ENCODE data around the gene GKN2. TPM values are rescaled to one million over a fixed set of nuclear protein-coding genes. Genes with fewer than 3 reads are reported as not detected.

GKN2 gene
- total RNA-seq, 1 experiment from 2014 or later, result not detected

DNA sequence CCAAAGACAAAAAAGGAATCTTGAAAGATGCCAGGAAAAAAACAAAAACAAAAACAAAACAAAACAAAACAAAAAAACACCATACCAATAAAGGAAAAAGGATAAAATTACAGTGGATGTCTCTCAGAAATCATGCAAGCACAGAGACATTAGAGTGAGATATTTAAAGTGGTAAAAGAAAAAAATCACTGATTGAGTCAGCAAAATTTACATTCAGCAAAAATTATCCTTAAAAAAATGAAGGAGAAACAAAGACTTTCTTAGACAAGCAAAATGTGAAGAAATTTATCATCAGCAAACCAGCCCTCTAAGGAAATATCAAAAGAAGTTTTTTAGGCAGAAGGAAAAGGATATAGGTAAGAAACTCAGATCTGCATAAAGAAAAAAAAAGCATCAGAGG is 11.6 kb upstream of the GKN2 start:
- no peak overlapping the region for H3K27ac ChIP-seq (ENCODE audit: low read depth, low read length)
- no peak overlapping the region for H3K9ac ChIP-seq (ENCODE audit: low read length)
- no peaks in the 10 kb centered on the region; the same call in 1 of the 2 replicates for H3K9me2 ChIP-seq (ENCODE audit: insufficient read depth)
- ATAC-seq (no peak), DNase-seq (ENCODE audit: low read depth, low spot score) (no peak)
- POLR2A ChIA-PET, result no interaction called here
- no peaks in the 10 kb centered on the region for H3K36me3 ChIP-seq (ENCODE audit: control insufficient read depth in 1 of 2, insufficient read depth in 2 of 2, low read length in 2 of 2)
- no peaks in the 10 kb centered on the region for H3K9me3 ChIP-seq (ENCODE audit: control insufficient read depth in 1 of 2, insufficient read depth in 1 of 2, low read depth in 1 of 2, low read length in 2 of 2)
- H3K4me3 ChIP-seq (replicated peaks in 1 of 2; ENCODE audit: low read depth in 1 of 2, low read length in 2 of 2), result no peak overlapping the region
- intact Hi-C loops (cut with micrococcal nuclease), result no loop called here
- H3K79me2 ChIP-seq (ENCODE audit: insufficient read depth, low read length), result no peaks in the 10 kb centered on the region
- BruUV-seq (replicated peaks), result no TSS peak
- no peaks in the 10 kb centered on the region for H4K20me1 ChIP-seq (ENCODE audit: insufficient read depth)
- H2AFZ ChIP-seq (ENCODE audit: low read depth, low read length, poor library complexity, severe bottlenecking), result no peak overlapping the region
- RAD21 ChIA-PET (ENCODE audit: low non-redundant PET in 1 of 2, low total read pairs in 2 of 2, uncharacterized antibody in 2 of 2, unreplicated experiment in 2 of 2), result no interaction called here
- H3K4me1 ChIP-seq (ENCODE audit: control insufficient read depth in 1 of 2, insufficient read depth in 2 of 2, low read length in 2 of 2), result no peaks in the 10 kb centered on the region
- CTCF ChIA-PET, result no interaction called here
- H3K27me3 ChIP-seq (ENCODE audit: insufficient read depth, low read length), result no peaks in the 10 kb centered on the region
- TF ChIP-seq, protein P1, sequence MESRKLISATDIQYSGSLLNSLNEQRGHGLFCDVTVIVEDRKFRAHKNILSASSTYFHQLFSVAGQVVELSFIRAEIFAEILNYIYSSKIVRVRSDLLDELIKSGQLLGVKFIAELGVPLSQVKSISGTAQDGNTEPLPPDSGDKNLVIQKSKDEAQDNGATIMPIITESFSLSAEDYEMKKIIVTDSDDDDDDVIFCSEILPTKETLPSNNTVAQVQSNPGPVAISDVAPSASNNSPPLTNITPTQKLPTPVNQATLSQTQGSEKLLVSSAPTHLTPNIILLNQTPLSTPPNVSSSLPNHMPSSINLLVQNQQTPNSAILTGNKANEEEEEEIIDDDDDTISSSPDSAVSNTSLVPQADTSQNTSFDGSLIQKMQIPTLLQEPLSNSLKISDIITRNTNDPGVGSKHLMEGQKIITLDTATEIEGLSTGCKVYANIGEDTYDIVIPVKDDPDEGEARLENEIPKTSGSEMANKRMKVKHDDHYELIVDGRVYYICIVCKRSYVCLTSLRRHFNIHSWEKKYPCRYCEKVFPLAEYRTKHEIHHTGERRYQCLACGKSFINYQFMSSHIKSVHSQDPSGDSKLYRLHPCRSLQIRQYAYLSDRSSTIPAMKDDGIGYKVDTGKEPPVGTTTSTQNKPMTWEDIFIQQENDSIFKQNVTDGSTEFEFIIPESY (IDR thresholded peaks at IDR 0.05; ENCODE audit: extremely low read depth, insufficient replicate concordance, low read length), result no peak
- no peak overlapping the region for H3K4me2 ChIP-seq (ENCODE audit: low read length)

DNA sequence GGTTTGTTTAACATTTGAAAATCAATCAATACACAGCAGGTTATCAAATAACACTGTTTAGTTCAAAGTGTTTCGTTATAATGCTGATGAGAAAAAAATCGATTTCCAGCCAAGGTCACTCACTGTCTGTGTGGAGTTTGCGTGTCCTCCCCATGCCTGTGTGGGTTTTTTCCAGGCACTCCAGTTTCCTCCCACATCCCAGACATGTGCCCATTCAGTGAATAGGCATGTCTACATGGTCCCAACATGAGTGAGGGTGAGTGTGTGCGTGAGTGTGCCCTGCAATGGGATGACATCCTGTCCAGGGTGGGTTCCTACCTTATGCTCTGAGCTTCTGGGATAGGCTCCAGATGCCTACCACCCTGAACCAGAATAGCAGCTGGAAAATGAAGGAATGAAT is 8.7 kb upstream of the GKN2 start:
- ATAC-seq (no peak), DNase-seq (ENCODE audit: low read depth, low spot score) (no peak)
- POLR2A ChIA-PET, result interaction anchor here (0.6 kb wide), 1 partner anchor 52 kb away, joined by 3 read pairs; the partner anchor contains the start of gene ANTXR1
- Histone ChIP-seq H3K4me2 (ENCODE audit: low read length) (no peak overlapping the region), H4K20me1 (ENCODE audit: insufficient read depth) (no peaks in the 10 kb centered on the region), H3K4me1 (ENCODE audit: control insufficient read depth in 1 of 2, insufficient read depth in 2 of 2, low read length in 2 of 2) (no peaks in the 10 kb centered on the region), H3K79me2 (ENCODE audit: insufficient read depth, low read length) (no peaks in the 10 kb centered on the region), H3K9me2 (ENCODE audit: insufficient read depth) (no peaks in the 10 kb centered on the region; the same call in 1 of the 2 replicates), H3K9ac (ENCODE audit: low read length) (no peak overlapping the region), H3K27me3 (ENCODE audit: insufficient read depth, low read length) (no peaks in the 10 kb centered on the region), H3K27ac (ENCODE audit: low read depth, low read length) (no peak overlapping the region), H3K36me3 (ENCODE audit: control insufficient read depth in 1 of 2, insufficient read depth in 2 of 2, low read length in 2 of 2) (no peaks in the 10 kb centered on the region), H2AFZ (ENCODE audit: low read depth, low read length, poor library complexity, severe bottlenecking) (no peak overlapping the region), H3K4me3 (replicated peaks in 1 of 2; ENCODE audit: low read depth in 1 of 2, low read length in 2 of 2) (no peak overlapping the region), H3K9me3 (ENCODE audit: control insufficient read depth in 1 of 2, insufficient read depth in 1 of 2, low read depth in 1 of 2, low read length in 2 of 2) (no peaks in the 10 kb centered on the region)
- no TSS peak for BruUV-seq (replicated peaks)
- RAD21 ChIA-PET (ENCODE audit: low non-redundant PET in 1 of 2, low total read pairs in 2 of 2, uncharacterized antibody in 2 of 2, unreplicated experiment in 2 of 2), result no interaction called here
- TF ChIP-seq CEBPB (IDR thresholded peaks at IDR 0.05; ENCODE audit: low read depth), result no peak
- no peak for TF ChIP-seq SP1 (IDR thresholded peaks at IDR 0.05; ENCODE audit: low read depth)
- no peak for TF ChIP-seq FOSL1 (IDR thresholded peaks at IDR 0.05; ENCODE audit: low read depth)
- TF ChIP-seq, protein P2, sequence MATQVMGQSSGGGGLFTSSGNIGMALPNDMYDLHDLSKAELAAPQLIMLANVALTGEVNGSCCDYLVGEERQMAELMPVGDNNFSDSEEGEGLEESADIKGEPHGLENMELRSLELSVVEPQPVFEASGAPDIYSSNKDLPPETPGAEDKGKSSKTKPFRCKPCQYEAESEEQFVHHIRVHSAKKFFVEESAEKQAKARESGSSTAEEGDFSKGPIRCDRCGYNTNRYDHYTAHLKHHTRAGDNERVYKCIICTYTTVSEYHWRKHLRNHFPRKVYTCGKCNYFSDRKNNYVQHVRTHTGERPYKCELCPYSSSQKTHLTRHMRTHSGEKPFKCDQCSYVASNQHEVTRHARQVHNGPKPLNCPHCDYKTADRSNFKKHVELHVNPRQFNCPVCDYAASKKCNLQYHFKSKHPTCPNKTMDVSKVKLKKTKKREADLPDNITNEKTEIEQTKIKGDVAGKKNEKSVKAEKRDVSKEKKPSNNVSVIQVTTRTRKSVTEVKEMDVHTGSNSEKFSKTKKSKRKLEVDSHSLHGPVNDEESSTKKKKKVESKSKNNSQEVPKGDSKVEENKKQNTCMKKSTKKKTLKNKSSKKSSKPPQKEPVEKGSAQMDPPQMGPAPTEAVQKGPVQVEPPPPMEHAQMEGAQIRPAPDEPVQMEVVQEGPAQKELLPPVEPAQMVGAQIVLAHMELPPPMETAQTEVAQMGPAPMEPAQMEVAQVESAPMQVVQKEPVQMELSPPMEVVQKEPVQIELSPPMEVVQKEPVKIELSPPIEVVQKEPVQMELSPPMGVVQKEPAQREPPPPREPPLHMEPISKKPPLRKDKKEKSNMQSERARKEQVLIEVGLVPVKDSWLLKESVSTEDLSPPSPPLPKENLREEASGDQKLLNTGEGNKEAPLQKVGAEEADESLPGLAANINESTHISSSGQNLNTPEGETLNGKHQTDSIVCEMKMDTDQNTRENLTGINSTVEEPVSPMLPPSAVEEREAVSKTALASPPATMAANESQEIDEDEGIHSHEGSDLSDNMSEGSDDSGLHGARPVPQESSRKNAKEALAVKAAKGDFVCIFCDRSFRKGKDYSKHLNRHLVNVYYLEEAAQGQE (IDR thresholded peaks at IDR 0.05; ENCODE audit: low read depth), result no peak
- TF ChIP-seq, protein P3, sequence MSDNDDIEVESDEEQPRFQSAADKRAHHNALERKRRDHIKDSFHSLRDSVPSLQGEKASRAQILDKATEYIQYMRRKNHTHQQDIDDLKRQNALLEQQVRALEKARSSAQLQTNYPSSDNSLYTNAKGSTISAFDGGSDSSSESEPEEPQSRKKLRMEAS (IDR thresholded peaks at IDR 0.05), result no peak
- no peak for TF ChIP-seq YY1 (IDR thresholded peaks at IDR 0.05; ENCODE audit: extremely low read depth, insufficient replicate concordance, low read depth, low read length)
- CTCF ChIA-PET, result interaction anchor here (1.3 kb wide), 1 partner anchor 18 kb away, joined by 4 read pairs; no protein-coding TSS in a partner anchor
- intact Hi-C loops (cut with micrococcal nuclease), result no loop called here
